Trophoblast cell (in vitro differentiated cells and primary cell): ENCODE data around the gene PLPP1.

ENCODE experiments used
- DNase-seq, 2 donors: peaks; one replicate each; pipeline ENCODE4 v3.0.0-alpha.2; 2016
- H2AFZ ChIP-seq: 2 replicates; pipeline ENCODE4 v1.6.1; 2013; ENCODE audit warnings: low read length, moderate library complexity, mild to moderate bottlenecking; ENCODE audit not compliant: insufficient read depth, poor library complexity
- H2AK5ac ChIP-seq: 2 replicates; pipeline ENCODE4 v1.6.1; 2013; ENCODE audit warnings: mild to moderate bottlenecking, low read length
- H2BK120ac ChIP-seq: 2 replicates; pipeline ENCODE4 v1.6.1; 2013; ENCODE audit warnings: low read length, mild to moderate bottlenecking, moderate library complexity; ENCODE audit not compliant: insufficient read depth, poor library complexity
- H2BK12ac ChIP-seq: 2 replicates; pipeline ENCODE4 v1.6.1; 2013; ENCODE audit warnings: mild to moderate bottlenecking, low read length, moderate library complexity
- H2BK5ac ChIP-seq: 2 replicates; pipeline ENCODE4 v1.6.1; 2013; ENCODE audit warnings: low read length, low read depth, moderate library complexity, mild to moderate bottlenecking; ENCODE audit not compliant: poor library complexity
- H3K14ac ChIP-seq: 2 replicates; pipeline ENCODE4 v1.6.1; 2013; ENCODE audit warnings: mild to moderate bottlenecking, low read length
- H3K18ac ChIP-seq: 2 replicates; pipeline ENCODE4 v1.6.1; 2013; ENCODE audit warnings: mild to moderate bottlenecking, low read length
- H3K23ac ChIP-seq: 2 replicates; pipeline ENCODE4 v1.6.1; 2013; ENCODE audit warnings: low read length
- H3K27ac ChIP-seq: 2 replicates; pipeline ENCODE4 v1.5.1; 2013; ENCODE audit warnings: low read depth, mild to moderate bottlenecking, inconsistent platforms, low read length, moderate library complexity
- H3K27me3 ChIP-seq: 2 replicates; pipeline ENCODE4 v1.6.1; 2013; ENCODE audit warnings: inconsistent platforms, mild to moderate bottlenecking, low read length, moderate library complexity; ENCODE audit not compliant: insufficient read depth
- H3K36me3 ChIP-seq, 2 experiments: 1 replicate in 1 of 2; 2 replicates in 1 of 2; pipeline ENCODE4 v1.6.1; 2013; ENCODE audit warnings: low read length in 2 of 2, mild to moderate bottlenecking in 2 of 2, moderate library complexity in 1 of 2; ENCODE audit not compliant: insufficient read depth in 2 of 2, control insufficient read depth in 1 of 2
- H3K4ac ChIP-seq: 2 replicates; pipeline ENCODE4 v1.6.1; 2013; ENCODE audit warnings: low read depth, mild to moderate bottlenecking, low read length, moderate library complexity
- H3K4me1 ChIP-seq, 2 experiments: 1 replicate in 1 of 2; 2 replicates in 1 of 2; pipeline ENCODE4 v1.6.1; 2013; ENCODE audit warnings: low read length in 2 of 2, mild to moderate bottlenecking in 2 of 2, moderate library complexity in 1 of 2; ENCODE audit not compliant: insufficient read depth in 2 of 2, control insufficient read depth in 1 of 2
- H3K4me2 ChIP-seq: 2 replicates; pipeline ENCODE4 v1.6.1; 2013; ENCODE audit warnings: inconsistent platforms, mild to moderate bottlenecking, low read length, moderate library complexity
- H3K4me3 ChIP-seq: 2 replicates; pipeline ENCODE4 v1.5.1; 2013; ENCODE audit warnings: mild to moderate bottlenecking, low read depth, low read length, inconsistent platforms
- H3K79me1 ChIP-seq: one replicate; pipeline ENCODE4 v1.6.1; 2013; ENCODE audit warnings: low read length
- H3K79me2 ChIP-seq: 2 replicates; pipeline ENCODE4 v1.6.1; 2013; ENCODE audit warnings: low read length, mild to moderate bottlenecking; ENCODE audit not compliant: control insufficient read depth, insufficient read depth, poor library complexity
- H3K9ac ChIP-seq: 2 replicates; pipeline ENCODE4 v1.6.1; 2013; ENCODE audit warnings: mild to moderate bottlenecking, low read length
- H3K9me3 ChIP-seq: 2 replicates; pipeline ENCODE4 v1.6.1; 2013; ENCODE audit warnings: low read depth, mild to moderate bottlenecking, control low read depth, inconsistent platforms, low read length; ENCODE audit not compliant: insufficient read depth
- H4K12ac ChIP-seq: 2 replicates; pipeline ENCODE4 v1.6.1; 2013; ENCODE audit warnings: low read depth, mild to moderate bottlenecking, low read length, moderate library complexity
- H4K8ac ChIP-seq: 2 replicates; pipeline ENCODE4 v1.6.1; 2013; ENCODE audit warnings: low read depth, mild to moderate bottlenecking, low read length, moderate library complexity
- H4K91ac ChIP-seq: one replicate; pipeline ENCODE4 v1.6.1; 2013; ENCODE audit warnings: low read depth, mild to moderate bottlenecking, low read length, moderate library complexity
- WGBS: extraction: QIAGEN DNeasy Blood & Tissue Kit; methylation state at CpG from one replicate; pipeline ENCODE4 v1.1.7; 2013; ENCODE audit warnings: missing lambda C conversion rate; ENCODE audit not compliant: insufficient read length, insufficient coverage; ENCODE audit errors: extremely low coverage; 5-methylcytosine and 5-hydroxymethylcytosine counted together

The PLPP1 gene

DNA sequence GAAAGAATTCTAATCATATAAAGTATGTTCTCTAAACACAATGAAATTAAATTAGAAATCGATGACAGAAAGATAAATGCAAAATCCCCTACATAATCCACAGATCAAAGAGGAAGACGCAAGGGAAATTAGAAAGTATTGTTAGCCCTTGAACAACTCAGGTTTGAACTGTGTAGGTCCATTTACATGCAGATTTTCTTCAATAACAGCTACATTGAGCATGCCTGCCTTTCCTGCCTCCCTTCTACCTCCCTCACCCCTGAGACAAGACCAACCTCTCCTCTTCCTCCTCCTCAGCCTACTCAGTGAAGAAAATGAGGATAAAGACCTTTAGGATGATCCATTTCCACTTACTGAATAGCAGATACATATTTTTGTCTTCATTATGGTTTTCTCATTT lies 75.2 kb downstream of the PLPP1 start:
- DNase-seq: no peak

DNA sequence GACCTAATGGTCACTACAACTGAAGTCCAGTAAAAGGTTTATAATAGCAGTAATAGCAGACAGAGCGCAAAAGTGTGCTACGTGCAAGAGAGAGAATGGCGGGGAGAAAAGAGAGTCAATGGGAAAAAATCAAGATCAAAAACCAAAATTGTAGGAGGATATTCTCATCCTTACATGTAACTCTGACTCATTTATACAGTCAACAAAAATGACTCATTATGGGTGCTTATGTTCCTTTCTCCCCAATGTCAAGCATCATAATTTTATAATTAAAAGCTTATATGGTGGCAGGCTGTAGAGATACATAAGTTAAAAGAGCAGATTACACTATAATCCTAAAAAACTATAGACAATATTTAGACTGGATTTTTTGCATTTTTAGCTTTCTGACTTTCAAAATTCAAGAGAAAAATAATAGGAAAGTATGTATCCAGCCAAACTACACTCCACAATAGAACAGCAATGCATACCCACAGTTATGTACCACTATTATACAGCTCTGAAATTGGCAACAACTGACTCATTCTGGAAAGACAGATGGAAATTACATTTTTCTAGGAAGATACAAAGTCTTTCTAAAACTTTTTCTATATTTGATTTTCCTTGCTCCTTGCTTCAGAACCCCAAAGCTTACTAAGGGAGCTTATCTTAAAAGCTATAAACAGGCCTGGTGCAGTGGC lies 78.4 kb downstream of the PLPP1 start:
- no peak overlapping the region for H2BK5ac ChIP-seq
- no peak overlapping the region for H3K4me3 ChIP-seq
- H4K8ac ChIP-seq: no peak overlapping the region
- H2BK12ac ChIP-seq: no peak overlapping the region
- H3K27ac ChIP-seq: no peak overlapping the region
- H3K23ac ChIP-seq: no peak overlapping the region
- no peak overlapping the region for H3K9ac ChIP-seq
- no peak overlapping the region for H3K4me2 ChIP-seq
- no peak overlapping the region for H3K18ac ChIP-seq
- H3K79me2 ChIP-seq: peaks cover 5% of the 10 kb centered on the region
- H3K4ac ChIP-seq: no peak overlapping the region
- DNase-seq: no peak
- no peak overlapping the region for H4K12ac ChIP-seq
- no peak overlapping the region for H2AFZ ChIP-seq
- H3K14ac ChIP-seq: no peak overlapping the region
- H3K79me1 ChIP-seq: no peaks in the 10 kb centered on the region
- no CpG with 5 or more reads among the region's 3 CpGs for WGBS
- no peak overlapping the region for H4K91ac ChIP-seq
- H3K9me3 ChIP-seq: no peaks in the 10 kb centered on the region
- H3K36me3 ChIP-seq: peaks cover 6 to 7% of the 10 kb centered on the region in 2 experiments
- H3K27me3 ChIP-seq: no peaks in the 10 kb centered on the region
- no peak overlapping the region for H2BK120ac ChIP-seq
- peaks cover 2% of the 10 kb centered on the region in 2 experiments for H3K4me1 ChIP-seq
- no peak overlapping the region for H2AK5ac ChIP-seq

More for the DNA sequence above, 75.2 kb downstream of the PLPP1 start:
- H2BK5ac ChIP-seq: no peak overlapping the region
- no peak overlapping the region for H2BK12ac ChIP-seq
- H3K4me1 ChIP-seq: peaks cover 0 to 2% of the 10 kb centered on the region in 2 experiments
- H3K9me3 ChIP-seq: no peaks in the 10 kb centered on the region
- H2BK120ac ChIP-seq: no peak overlapping the region
- H4K8ac ChIP-seq: no peak overlapping the region
- H4K91ac ChIP-seq: no peak overlapping the region
- no peak overlapping the region for H3K23ac ChIP-seq
- H3K27me3 ChIP-seq: no peaks in the 10 kb centered on the region
- H3K79me2 ChIP-seq: peaks cover 5% of the 10 kb centered on the region
- no peak overlapping the region for H3K4me2 ChIP-seq
- H4K12ac ChIP-seq: no peak overlapping the region
- no peaks in the 10 kb centered on the region for H3K79me1 ChIP-seq
- H3K4ac ChIP-seq: no peak overlapping the region
- peaks cover 7 to 10% of the 10 kb centered on the region in 2 experiments for H3K36me3 ChIP-seq
- no CpG with 5 or more reads among the region's 2 CpGs for WGBS
- H3K9ac ChIP-seq: no peak overlapping the region
- H2AFZ ChIP-seq: no peak overlapping the region
- H2AK5ac ChIP-seq: no peak overlapping the region
- no peak overlapping the region for H3K14ac ChIP-seq
- no peak overlapping the region for H3K4me3 ChIP-seq
- H3K18ac ChIP-seq: no peak overlapping the region
- H3K27ac ChIP-seq: no peak overlapping the region

DNA sequence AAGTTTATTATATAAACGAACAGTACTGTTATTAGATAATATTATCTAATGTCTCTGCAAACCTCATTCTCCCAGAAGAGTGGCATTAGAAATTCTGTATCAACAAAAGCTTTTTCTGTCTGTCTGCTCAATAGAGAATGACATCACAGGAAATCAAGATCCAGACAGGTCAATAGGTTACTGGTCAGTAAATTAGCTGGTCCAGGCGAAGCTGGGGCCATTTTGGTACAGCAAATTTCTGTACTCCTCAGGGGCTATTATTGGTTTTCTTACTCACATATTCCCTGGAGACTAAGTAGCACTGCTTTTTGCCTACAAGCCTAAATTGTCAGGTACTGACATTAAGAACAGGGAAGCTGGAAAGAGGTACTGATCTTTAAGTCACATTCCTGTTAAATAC lies 80.5 kb downstream of the PLPP1 start:
- Histone ChIP-seq H3K9me3 (no peaks in the 10 kb centered on the region), H2AK5ac (no peak overlapping the region), H3K27me3 (no peaks in the 10 kb centered on the region), H4K91ac (no peak overlapping the region), H3K14ac (no peak overlapping the region), H3K27ac (no peak overlapping the region), H3K79me2 (peaks cover 6% of the 10 kb centered on the region), H3K4me3 (no peak overlapping the region), H4K12ac (no peak overlapping the region), H3K4me1 (peaks cover 2 to 5% of the 10 kb centered on the region in 2 experiments), H2BK120ac (no peak overlapping the region), H3K36me3 (peaks cover 4 to 6% of the 10 kb centered on the region in 2 experiments), H4K8ac (no peak overlapping the region), H2AFZ (no peak overlapping the region), H3K9ac (no peak overlapping the region), H3K79me1 (no peaks in the 10 kb centered on the region), H3K23ac (no peak overlapping the region), H3K18ac (no peak overlapping the region), H3K4ac (no peak overlapping the region), H2BK12ac (no peak overlapping the region), H3K4me2 (no peak overlapping the region), H2BK5ac (no peak overlapping the region)
- no peak for DNase-seq
- WGBS: no CpG with 5 or more reads among the region's 2 CpGs

DNA sequence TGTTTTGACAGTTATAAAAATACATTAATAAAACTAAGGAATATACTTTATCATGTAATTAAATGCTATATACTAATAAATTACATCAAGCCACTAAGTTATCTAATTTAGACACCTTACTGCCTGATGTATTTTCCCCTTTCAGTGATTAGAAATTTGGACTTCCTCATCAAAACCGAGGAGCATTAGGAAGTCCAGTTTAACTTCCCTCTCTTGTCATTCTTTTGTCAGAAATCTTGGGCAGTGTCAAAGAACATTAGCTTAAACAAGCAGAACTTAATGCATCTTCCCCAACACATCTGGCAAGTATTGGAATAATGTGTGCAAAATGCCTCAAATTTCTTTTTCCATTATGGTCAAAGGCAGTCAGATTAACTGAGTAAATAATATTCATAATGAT lies 81.6 kb downstream of the PLPP1 start:
- Histone ChIP-seq H3K36me3 (peaks cover 4 to 6% of the 10 kb centered on the region in 2 experiments), H3K79me2 (peaks cover 6% of the 10 kb centered on the region), H3K18ac (no peak overlapping the region), H3K27ac (no peak overlapping the region), H2BK12ac (no peak overlapping the region), H2AFZ (no peak overlapping the region), H3K9ac (no peak overlapping the region), H3K4ac (no peak overlapping the region), H3K4me3 (no peak overlapping the region), H3K79me1 (no peaks in the 10 kb centered on the region), H3K27me3 (no peaks in the 10 kb centered on the region), H2BK120ac (no peak overlapping the region), H3K4me1 (peaks cover 2 to 5% of the 10 kb centered on the region in 2 experiments), H3K23ac (no peak overlapping the region), H3K14ac (no peak overlapping the region), H3K4me2 (no peak overlapping the region), H4K12ac (no peak overlapping the region), H2AK5ac (no peak overlapping the region), H4K8ac (no peak overlapping the region), H3K9me3 (no peaks in the 10 kb centered on the region), H4K91ac (no peak overlapping the region), H2BK5ac (no peak overlapping the region)
- DNase-seq: no peak
- no CpG with 5 or more reads among the region's 1 CpG for WGBS
